GM21576 (cell line): ENCODE results near the gene AASDH.

Experiments used
- ATAC-seq: cut with Tn5 transposase; IDR thresholded peaks from one replicate; pipeline ENCODE4 v1.9.1; 2021; ENCODE audit warnings: mild to moderate bottlenecking, moderate library complexity; ENCODE audit not compliant: unreplicated experiment

Gene AASDH

GRCh38 chr4:56387023-56388001, at the start of gene AASDH:
TSS of gene AASDH (minus strand) at chr4:56387491. CDS start at chr4:56384299, 3,192 bp downstream.
- peak; percentile 96 for ATAC-seq

GRCh38 chr4:56435140-56435926, 48.0 kb upstream of the AASDH start, which contains the start of gene PPAT:
TSS of gene PPAT (minus strand) at chr4:56435615. CDS start at chr4:56435477, 138 bp downstream.
- peak; percentile 76 for ATAC-seq

DNA sequence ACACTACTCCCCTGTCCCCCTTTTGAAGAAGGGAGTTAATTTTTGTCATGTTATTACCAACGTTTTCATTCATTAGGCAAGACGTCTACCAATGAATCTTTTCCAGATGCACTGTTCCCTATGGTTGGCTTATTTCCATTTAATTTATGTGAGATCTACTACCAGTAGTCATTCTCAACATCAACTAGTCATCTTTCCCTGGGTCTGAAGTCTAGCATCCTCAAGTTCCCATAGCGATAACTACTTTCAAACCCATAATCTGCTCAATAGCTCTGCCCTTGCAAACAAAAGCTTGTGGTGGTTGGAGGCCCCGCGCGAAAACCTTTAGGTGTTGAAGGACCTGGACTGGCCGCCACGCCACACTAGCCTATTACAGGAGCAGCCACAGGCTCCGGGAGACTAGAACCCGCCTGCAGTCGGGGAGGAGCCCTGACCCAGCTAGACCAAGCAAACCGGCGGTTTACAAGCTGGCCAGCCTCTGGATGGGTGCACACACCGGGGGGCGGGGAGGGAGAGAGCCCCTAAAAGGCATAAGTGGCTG, 47.4 kb upstream of the AASDH start:
- peak; percentile 19 for ATAC-seq

- ATAC-seq, result no peak
Observed at GRCh38 chr4:56433280-56433679, 46.0 kb upstream of the AASDH start.

DNA sequence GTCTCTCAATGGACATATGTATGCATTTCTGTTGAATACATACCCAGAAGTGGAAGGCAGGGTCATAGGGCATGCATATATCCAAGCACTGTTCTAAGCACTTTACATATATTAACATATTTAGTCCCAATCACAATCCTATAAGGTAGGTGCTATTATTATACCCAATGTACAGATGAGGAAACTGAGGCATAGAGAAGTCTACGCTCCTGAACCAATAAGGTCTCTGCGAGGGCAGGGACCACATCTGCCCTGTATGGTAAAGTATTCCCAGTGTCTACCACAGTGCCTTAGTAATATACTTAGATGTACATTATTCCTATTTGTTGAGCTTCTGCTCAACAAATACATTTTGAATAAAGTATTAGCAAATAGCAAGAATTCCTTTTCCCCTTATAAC, 42.9 kb upstream of the AASDH start:
- no peak for ATAC-seq

GRCh38 chr4:56427179-56427578, 39.9 kb upstream of the AASDH start:
- no peak for ATAC-seq

DNA sequence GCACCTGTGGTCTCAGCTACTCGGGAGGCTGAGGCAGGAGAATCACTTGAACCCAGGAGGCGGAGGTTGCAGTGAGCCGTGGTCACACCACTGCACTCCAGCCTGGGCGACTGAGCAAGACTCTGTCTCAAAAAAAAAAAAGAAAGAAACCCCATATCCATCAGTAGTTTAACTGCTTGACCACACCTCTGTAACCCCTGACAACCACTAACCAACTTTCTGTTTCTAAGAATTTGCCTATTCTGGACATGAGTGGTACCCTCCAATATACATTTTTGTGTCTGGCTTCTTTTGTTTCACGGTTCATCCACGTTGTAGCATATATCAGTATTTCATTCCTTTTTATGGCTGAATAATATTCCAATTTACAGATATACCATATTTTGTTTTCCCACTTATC, 39.0 kb upstream of the AASDH start:
- ATAC-seq, result peak; percentile 61

GRCh38 chr4:56425518-56425917, 38.2 kb upstream of the AASDH start:
- ATAC-seq, result no peak

GRCh38 chr4:56424697-56425514, 37.6 kb upstream of the AASDH start:
- no peak for ATAC-seq

- no peak for ATAC-seq
Observed at GRCh38 chr4:56424176-56424575, 36.9 kb upstream of the AASDH start.

- no peak for ATAC-seq
Observed at GRCh38 chr4:56417396-56417795, 30.1 kb upstream of the AASDH start.

- ATAC-seq, result no peak
Observed at GRCh38 chr4:56416349-56416748, 29.1 kb upstream of the AASDH start.

GRCh38 chr4:56414135-56414670, 26.9 kb upstream of the AASDH start:
- ATAC-seq, result no peak

DNA sequence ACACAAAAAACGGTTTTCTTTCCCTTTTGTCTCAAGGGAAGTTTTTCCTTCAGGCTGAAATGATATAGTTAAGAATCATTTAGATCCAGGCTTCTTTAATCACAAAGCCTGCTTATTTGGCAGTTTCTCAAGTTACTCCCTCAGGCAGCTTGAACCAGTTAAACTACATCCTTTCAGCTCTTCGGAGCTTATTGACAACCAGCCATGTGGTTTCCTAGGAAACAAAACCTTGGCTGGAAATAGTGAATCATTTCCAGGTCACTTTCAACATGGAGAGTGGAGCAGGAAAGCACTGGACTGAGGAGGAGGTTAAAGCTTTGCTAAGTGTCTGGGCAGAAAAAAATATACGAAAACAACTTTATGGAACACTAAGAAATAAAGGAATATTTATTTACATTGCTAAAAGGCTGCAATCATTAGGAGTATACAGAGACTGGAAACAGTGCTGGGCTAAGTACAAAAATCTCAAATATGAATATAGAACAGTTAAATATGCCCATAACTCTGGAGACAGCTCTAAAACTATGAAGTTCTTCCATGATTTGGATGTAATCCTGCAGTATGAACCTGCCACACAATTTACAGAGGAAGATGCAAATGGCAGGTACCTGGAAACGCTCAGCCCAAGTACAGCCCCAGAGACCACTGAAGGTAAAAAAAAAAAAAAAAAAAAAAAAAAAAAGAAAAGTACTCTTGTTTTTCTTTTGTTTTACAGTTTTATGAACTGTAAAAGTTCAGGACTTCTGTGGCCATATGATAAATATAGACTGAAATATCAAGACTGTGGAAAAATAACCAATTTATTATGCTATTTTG, 23.2 kb upstream of the AASDH start:
- no peak for ATAC-seq

- no peak for ATAC-seq
Observed at GRCh38 chr4:56409511-56410090, 22.3 kb upstream of the AASDH start.

DNA sequence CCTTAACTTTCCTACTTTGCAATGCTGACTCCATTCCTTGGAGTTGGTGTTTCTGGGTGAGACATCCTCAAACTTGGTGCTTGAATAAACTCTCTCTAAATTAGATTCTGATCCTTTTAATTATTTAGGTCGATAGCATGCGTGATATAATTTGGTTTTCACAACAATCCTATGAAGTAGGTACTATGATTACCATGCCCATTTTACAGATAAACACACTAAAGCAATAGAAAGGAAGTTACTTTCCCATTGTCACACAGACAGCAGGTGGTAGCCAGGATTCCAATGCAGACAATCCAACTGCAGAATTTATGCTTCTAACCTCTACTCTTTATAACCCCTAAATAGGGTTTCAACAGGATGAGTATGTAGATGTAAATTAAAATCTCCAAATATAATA, 21.7 kb upstream of the AASDH start:
- ATAC-seq, result no peak

DNA sequence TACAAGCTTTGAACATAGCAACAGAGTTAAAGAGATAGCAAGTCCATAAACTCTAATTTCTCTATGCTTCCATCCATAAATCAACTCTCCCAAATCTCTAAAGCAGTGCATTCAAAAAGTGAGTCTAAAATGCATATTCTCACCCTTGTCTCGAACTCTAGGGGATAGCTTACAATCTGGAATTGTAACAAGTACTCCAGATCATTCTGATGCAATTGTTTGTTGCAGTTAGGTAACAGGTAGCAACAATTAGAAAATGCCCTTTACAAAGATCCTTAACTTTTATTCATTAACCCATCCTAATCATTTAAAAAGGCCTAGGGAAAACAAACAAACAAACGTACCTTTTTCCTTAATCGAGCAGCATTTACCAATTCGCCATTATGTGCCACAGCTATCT, 18.9 kb upstream of the AASDH start:
- no peak for ATAC-seq

- ATAC-seq, result no peak
Observed at GRCh38 chr4:56405016-56405415, 17.7 kb upstream of the AASDH start.

DNA sequence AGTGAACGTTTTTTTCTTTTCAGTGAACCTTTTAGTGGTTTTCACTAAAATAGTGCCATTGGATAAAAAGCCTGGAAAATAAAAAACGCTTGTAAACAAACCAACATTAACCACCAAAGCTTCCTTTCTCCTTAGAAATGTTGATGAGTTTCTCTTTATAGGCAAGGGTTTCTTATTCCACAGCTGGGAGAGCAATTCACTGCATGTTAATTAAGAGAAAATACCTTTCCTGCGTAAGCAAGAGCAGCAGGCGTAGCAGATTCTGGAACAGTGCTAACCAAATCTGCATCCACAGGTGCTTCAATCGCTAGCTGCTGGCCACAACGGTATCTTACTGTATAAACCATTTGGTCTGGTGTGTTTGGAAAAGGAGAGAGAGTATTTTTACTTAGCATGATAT, 13.3 kb upstream of the AASDH start:
- no peak for ATAC-seq
